HG02970 (cell line): ENCODE results near the gene BCAS1.
A peak's percentile ranks its signal among the peaks of the same experiment; 100 is the strongest.
"Not testable (repeated sequence)": the region's sequence is repeated elsewhere in the genome, so short reads cannot be mapped to it uniquely, and the experiment has no call there.

ENCODE experiments used
- ATAC-seq: cut with Tn5 transposase; IDR thresholded peaks from one replicate; pipeline ENCODE4 v1.9.1; 2021; ENCODE audit warnings: mild to moderate bottlenecking, moderate library complexity, moderate number of reproducible peaks; ENCODE audit not compliant: unreplicated experiment, low FRiP score

BCAS1 gene

GRCh38 chr20:54023406-54023805, 47.0 kb downstream of the BCAS1 start:
- ATAC-seq, result no peak

GRCh38 chr20:54021446-54022235, 48.8 kb downstream of the BCAS1 start:
- no peak for ATAC-seq

- no peak for ATAC-seq
Observed at GRCh38 chr20:54020868-54021267, 49.5 kb downstream of the BCAS1 start.

- ATAC-seq, result no peak
Observed at GRCh38 chr20:54020348-54020747, 50.0 kb downstream of the BCAS1 start.

- no peak for ATAC-seq
Observed at GRCh38 chr20:54019585-54019984, 50.8 kb downstream of the BCAS1 start.

GRCh38 chr20:54019127-54019526, 51.3 kb downstream of the BCAS1 start:
- no peak for ATAC-seq

- no peak for ATAC-seq
Observed at GRCh38 chr20:54017846-54018245, 52.5 kb downstream of the BCAS1 start.

- no peak for ATAC-seq
Observed at GRCh38 chr20:54015496-54015895, 54.9 kb downstream of the BCAS1 start.

GRCh38 chr20:54014293-54014926, 56.0 kb downstream of the BCAS1 start:
- ATAC-seq, result no peak

- ATAC-seq, result no peak
Observed at GRCh38 chr20:54013471-54013870, 56.9 kb downstream of the BCAS1 start.

- ATAC-seq, result no peak
Observed at GRCh38 chr20:54011346-54011745, 59.0 kb downstream of the BCAS1 start.

GRCh38 chr20:54006216-54006615, 64.2 kb downstream of the BCAS1 start:
- ATAC-seq, result not testable (repeated sequence)

GRCh38 chr20:54005524-54005923, 64.9 kb downstream of the BCAS1 start:
- no peak for ATAC-seq

GRCh38 chr20:54004445-54004844, 65.9 kb downstream of the BCAS1 start:
- ATAC-seq, result peak; percentile 83

- no peak for ATAC-seq
Observed at GRCh38 chr20:54002741-54003140, 67.7 kb downstream of the BCAS1 start.

GRCh38 chr20:54002056-54002575, 68.3 kb downstream of the BCAS1 start:
- ATAC-seq, result no peak

GRCh38 chr20:54000914-54001313, 69.5 kb downstream of the BCAS1 start:
- no peak for ATAC-seq

GRCh38 chr20:54000262-54000661, 70.1 kb downstream of the BCAS1 start:
- no peak for ATAC-seq

GRCh38 chr20:53999077-53999476, 71.3 kb downstream of the BCAS1 start:
- no peak for ATAC-seq

- no peak for ATAC-seq
Observed at GRCh38 chr20:53996584-53997486, 73.6 kb downstream of the BCAS1 start.

- ATAC-seq, result no peak
Observed at GRCh38 chr20:53995949-53996348, 74.4 kb downstream of the BCAS1 start.
